ENCODE results near the gene ZBTB37. TPM values are rescaled to one million over a fixed set of nuclear protein-coding genes. Genes with fewer than 3 reads are reported as not detected.

Gene ZBTB37, protein sequence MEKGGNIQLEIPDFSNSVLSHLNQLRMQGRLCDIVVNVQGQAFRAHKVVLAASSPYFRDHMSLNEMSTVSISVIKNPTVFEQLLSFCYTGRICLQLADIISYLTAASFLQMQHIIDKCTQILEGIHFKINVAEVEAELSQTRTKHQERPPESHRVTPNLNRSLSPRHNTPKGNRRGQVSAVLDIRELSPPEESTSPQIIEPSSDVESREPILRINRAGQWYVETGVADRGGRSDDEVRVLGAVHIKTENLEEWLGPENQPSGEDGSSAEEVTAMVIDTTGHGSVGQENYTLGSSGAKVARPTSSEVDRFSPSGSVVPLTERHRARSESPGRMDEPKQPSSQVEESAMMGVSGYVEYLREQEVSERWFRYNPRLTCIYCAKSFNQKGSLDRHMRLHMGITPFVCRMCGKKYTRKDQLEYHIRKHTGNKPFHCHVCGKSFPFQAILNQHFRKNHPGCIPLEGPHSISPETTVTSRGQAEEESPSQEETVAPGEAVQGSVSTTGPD
- total RNA-seq (10 to 100 TPM; 16.4 to 29.8 (median 23.4) TPM), polyA plus RNA-seq (1 to 10 TPM; 1.1 to 2.0 (median 1.3) TPM)
- long read RNA-seq, donor 1, full-length matches to known transcripts = 1 of 1 reads
- long read RNA-seq, donor 1, partial matches to known transcripts = 0 of 1 reads
- long read RNA-seq, donor 1, other reads (novel, unspliced or antisense) = 0 of 1 reads
- long read RNA-seq, donor 2, partial matches to known transcripts = 0 of 1 reads
- long read RNA-seq, donor 2, other reads (novel, unspliced or antisense) = 0 of 1 reads

DNA sequence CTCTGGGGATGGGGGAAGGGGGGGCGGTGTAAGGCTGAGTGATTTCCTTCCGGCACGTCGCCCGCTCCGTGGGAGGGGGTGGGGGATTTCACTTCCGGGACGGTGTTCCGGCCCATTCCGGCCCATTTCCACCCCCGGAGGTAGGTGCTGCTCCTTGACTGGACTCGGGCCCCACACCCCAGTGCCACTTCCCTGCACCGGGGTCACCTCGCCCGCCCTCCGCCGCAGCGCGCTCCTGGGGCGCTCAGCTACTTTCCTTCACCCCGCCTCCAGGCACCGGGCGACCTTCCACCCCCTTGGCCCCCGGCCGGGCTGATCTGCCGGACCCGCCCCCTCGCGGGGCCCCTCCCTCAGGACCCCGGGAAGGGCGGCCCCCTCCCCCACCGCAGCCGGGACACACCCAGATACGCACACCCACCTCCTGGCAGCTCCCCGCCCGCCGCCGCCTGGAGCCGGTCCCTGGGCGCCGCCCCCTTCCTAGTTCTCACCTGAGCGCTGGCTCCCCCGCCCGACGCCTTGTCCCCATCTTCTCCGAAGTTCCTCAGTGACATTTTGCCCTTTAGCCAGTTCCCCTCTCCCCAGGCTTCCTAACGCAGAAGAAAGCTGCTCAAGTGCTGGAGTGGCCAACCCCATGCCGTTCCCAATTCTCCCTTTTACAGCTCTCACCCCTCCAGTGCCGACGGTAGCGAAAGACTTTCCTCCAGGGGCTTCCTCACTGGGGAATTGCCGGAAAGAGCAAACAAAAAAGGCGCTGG is at the start of gene ZBTB37:
Gene ZBTB37, plus strand, starts transcription at position 115 of the 755 bp plus-strand sequence. CDS start 1,846 bp downstream, outside the sequence.
- intact Hi-C loops (cut with DNase I; ENCODE audit: low total_unique reads) = loop anchor here (10.0 kb wide), 1 partner anchor 66 kb away; no protein-coding TSS in a partner anchor
- WGBS, 5 donors = 0 to 1% (median 1%) methylated on average over 41 to 53 of the region's 53 CpGs
- H3K4me3 ChIP-seq = peak within 1 kb of the TSS; percentile 75 to 95 (median 84)
- DNase-seq = peak; percentile 97
- H3K27ac ChIP-seq = peak within 1 kb of the TSS; percentile 97 to 99 (median 98)
- peaks cover 51 to 91% (median 71%) of the 10 kb centered on the region in 6 donors for H3K4me1 ChIP-seq
- TF ChIP-seq, protein P1, sequence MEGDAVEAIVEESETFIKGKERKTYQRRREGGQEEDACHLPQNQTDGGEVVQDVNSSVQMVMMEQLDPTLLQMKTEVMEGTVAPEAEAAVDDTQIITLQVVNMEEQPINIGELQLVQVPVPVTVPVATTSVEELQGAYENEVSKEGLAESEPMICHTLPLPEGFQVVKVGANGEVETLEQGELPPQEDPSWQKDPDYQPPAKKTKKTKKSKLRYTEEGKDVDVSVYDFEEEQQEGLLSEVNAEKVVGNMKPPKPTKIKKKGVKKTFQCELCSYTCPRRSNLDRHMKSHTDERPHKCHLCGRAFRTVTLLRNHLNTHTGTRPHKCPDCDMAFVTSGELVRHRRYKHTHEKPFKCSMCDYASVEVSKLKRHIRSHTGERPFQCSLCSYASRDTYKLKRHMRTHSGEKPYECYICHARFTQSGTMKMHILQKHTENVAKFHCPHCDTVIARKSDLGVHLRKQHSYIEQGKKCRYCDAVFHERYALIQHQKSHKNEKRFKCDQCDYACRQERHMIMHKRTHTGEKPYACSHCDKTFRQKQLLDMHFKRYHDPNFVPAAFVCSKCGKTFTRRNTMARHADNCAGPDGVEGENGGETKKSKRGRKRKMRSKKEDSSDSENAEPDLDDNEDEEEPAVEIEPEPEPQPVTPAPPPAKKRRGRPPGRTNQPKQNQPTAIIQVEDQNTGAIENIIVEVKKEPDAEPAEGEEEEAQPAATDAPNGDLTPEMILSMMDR (IDR thresholded peaks at IDR 0.05 in 8 of 11, conservative IDR thresholded peaks at IDR 0.05 in 3 of 11) = no peak
- TF ChIP-seq POLR2A (IDR thresholded peaks at IDR 0.05) (peak in 1 of 3 donors; percentile 33), POLR2AphosphoS5 (IDR thresholded peaks at IDR 0.05) (peak in 2 of 3 donors; percentile 4 to 90)
- no peaks in the 10 kb centered on the region for H3K9me3 ChIP-seq
- H3K36me3 ChIP-seq = peaks cover 0 to 51% (median 31%) of the 10 kb centered on the region in 6 donors
- H3K27me3 ChIP-seq (replicated peaks in 1 of 7) = no peaks in the 10 kb centered on the region

DNA sequence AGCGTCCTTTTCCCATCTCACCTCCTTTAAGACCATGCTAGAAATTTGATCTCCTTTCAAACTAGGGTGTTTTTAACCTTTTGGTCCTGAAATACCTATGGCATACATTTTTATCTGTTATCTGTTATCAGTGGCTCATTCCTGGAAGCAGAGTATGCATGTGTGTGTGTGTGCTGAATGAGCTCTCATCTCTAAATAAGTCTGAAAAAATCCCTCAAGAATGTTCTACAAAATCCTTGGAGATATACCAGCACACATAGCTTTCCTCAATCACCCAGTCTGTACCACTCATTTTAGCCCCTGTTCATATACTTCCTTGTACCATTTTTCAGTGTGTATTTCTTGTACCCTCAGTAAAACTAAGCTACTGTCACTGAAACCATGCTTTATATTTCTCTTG is 49.7 kb upstream of the ZBTB37 start:
- DNase-seq = no peak
- Histone ChIP-seq H3K27ac (no peak overlapping the region), H3K36me3 (peaks cover 0 to 32% (median 0%) of the 10 kb centered on the region in 6 donors), H3K4me1 (peaks cover 2 to 33% (median 16%) of the 10 kb centered on the region in 6 donors), H3K27me3 (replicated peaks in 1 of 7) (no peaks in the 10 kb centered on the region), H3K4me3 (no peak overlapping the region), H3K9me3 (no peaks in the 10 kb centered on the region)
- TF ChIP-seq POLR2AphosphoS5 (IDR thresholded peaks at IDR 0.05) (no peak), POLR2A (IDR thresholded peaks at IDR 0.05) (no peak)
- TF ChIP-seq, protein P1 (IDR thresholded peaks at IDR 0.05 in 8 of 11, conservative IDR thresholded peaks at IDR 0.05 in 3 of 11) = no peak
- 78 to 95% (median 91%) methylated on average over 1 of the region's 1 CpG for WGBS, 5 donors
- intact Hi-C loops (cut with DNase I; ENCODE audit: low total_unique reads) = no loop called here

DNA sequence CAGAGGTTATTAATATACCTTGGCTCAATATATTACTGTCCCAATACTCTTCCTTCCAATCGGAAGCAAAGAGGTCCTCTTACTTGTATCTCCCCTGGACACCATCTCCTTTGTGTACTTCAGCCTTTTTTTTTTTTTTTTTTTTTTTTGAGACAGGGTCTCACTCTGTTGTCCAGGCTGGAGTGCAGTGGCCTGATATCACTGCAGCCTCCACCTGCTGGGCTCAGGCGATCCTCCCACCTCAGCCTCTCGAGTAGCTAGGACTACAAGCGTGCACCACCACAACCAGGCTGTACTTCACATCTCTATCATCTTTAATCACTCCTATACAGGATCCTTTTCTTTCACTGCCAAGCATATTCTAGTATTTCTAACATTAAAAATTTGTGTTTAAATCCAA is 46.5 kb upstream of the ZBTB37 start:
- Histone ChIP-seq H3K4me1 (peaks cover 7 to 56% (median 36%) of the 10 kb centered on the region in 6 donors), H3K27ac (no peak overlapping the region), H3K27me3 (replicated peaks in 1 of 7) (no peaks in the 10 kb centered on the region), H3K4me3 (no peak overlapping the region), H3K36me3 (peaks cover 0 to 32% (median 0%) of the 10 kb centered on the region in 6 donors), H3K9me3 (no peaks in the 10 kb centered on the region)
- 92 to 97% (median 97%) methylated on average over 4 of the region's 4 CpGs for WGBS, 5 donors
- intact Hi-C loops (cut with DNase I; ENCODE audit: low total_unique reads) = loop anchor here (5.0 kb wide), 1 partner anchor 389 kb away; no protein-coding TSS in a partner anchor
- DNase-seq = no peak
- TF ChIP-seq POLR2AphosphoS5 (IDR thresholded peaks at IDR 0.05) (no peak), POLR2A (IDR thresholded peaks at IDR 0.05) (no peak)
- TF ChIP-seq, protein P1 (IDR thresholded peaks at IDR 0.05 in 8 of 11, conservative IDR thresholded peaks at IDR 0.05 in 3 of 11) = no peak

Measured in spleen (tissue), 13 donors.